GM21423 (cell line): ENCODE measurements around the gene DCPS.
"Not testable (repeated sequence)": the region's sequence is repeated elsewhere in the genome, so short reads cannot be mapped to it uniquely, and the experiment has no call there.

Source experiments
- ATAC-seq: cut with Tn5 transposase; IDR thresholded peaks from one replicate; pipeline ENCODE4 v1.9.1; 2021; ENCODE audit warnings: mild to moderate bottlenecking, moderate library complexity; ENCODE audit not compliant: unreplicated experiment

Gene DCPS

GRCh38 chr11:126303623-126304456 is at the start of gene DCPS:
Gene DCPS (plus strand): TSS chr11:126304060. CDS start chr11:126304081, 21 bp downstream.
- peak; percentile 93 for ATAC-seq

GRCh38 chr11:126254819-126255218 is 49.0 kb upstream of the DCPS start:
- ATAC-seq = no peak

GRCh38 chr11:126255507-126255906 is 48.4 kb upstream of the DCPS start:
- not testable (repeated sequence) for ATAC-seq

- ATAC-seq = no peak
Measured at GRCh38 chr11:126256216-126256615, 47.6 kb upstream of the DCPS start.

GRCh38 chr11:126257144-126257543 is 46.7 kb upstream of the DCPS start:
- ATAC-seq = no peak

GRCh38 chr11:126257764-126258163 is 46.1 kb upstream of the DCPS start:
- no peak for ATAC-seq

- ATAC-seq = no peak
Measured at GRCh38 chr11:126262216-126262615, 41.6 kb upstream of the DCPS start.

GRCh38 chr11:126263489-126263888 is 40.4 kb upstream of the DCPS start:
- no peak for ATAC-seq

GRCh38 chr11:126265811-126266210 is 38.0 kb upstream of the DCPS start:
- no peak for ATAC-seq

- ATAC-seq = no peak
Measured at GRCh38 chr11:126267650-126268049, 36.2 kb upstream of the DCPS start.

- ATAC-seq = no peak
Measured at GRCh38 chr11:126268361-126268707, 35.5 kb upstream of the DCPS start.

GRCh38 chr11:126268708-126269579 is 34.9 kb upstream of the DCPS start, which contains the start of the genes FOXRED1 and SRPRA:
Gene FOXRED1 (plus strand): TSS chr11:126269154. CDS start chr11:126269207, 53 bp downstream.
Gene SRPRA (minus strand): TSS chr11:126268895. CDS start chr11:126268804, 91 bp downstream.
- peak; percentile 99 for ATAC-seq

GRCh38 chr11:126277322-126277721 is 26.5 kb upstream of the DCPS start:
- ATAC-seq = no peak

- ATAC-seq = no peak
Measured at GRCh38 chr11:126277780-126278179, 26.1 kb upstream of the DCPS start.

GRCh38 chr11:126279191-126279590 is 24.7 kb upstream of the DCPS start:
- ATAC-seq = no peak

- no peak for ATAC-seq
Measured at GRCh38 chr11:126280595-126280994, 23.3 kb upstream of the DCPS start.

- ATAC-seq = no peak
Measured at GRCh38 chr11:126281245-126281644, 22.6 kb upstream of the DCPS start.

- no peak for ATAC-seq
Measured at GRCh38 chr11:126281666-126282175, 22.1 kb upstream of the DCPS start.

- no peak for ATAC-seq
Measured at GRCh38 chr11:126282361-126282735, 21.5 kb upstream of the DCPS start.

- ATAC-seq = peak; percentile 59
Measured at GRCh38 chr11:126282736-126283591, 20.9 kb upstream of the DCPS start, which contains the start of gene TIRAP. Gene TIRAP (plus strand): TSS chr11:126283093. CDS start chr11:126290895, 7,802 bp downstream.
